CD4-positive, alpha-beta memory T cell (primary cell): ENCODE results near the gene TMEM115. TPM values are rescaled to one million over a fixed set of nuclear protein-coding genes. Genes with fewer than 3 reads are reported as not detected.

ENCODE experiments used
- CTCF ChIA-PET: fragments of 350-600 bp; sonication (Branson Sonifier 250); formaldehyde crosslinking; loops from one replicate; lab custom pipeline; 2021; ENCODE audit warnings: inconsistent platforms; ENCODE audit not compliant: partially characterized antibody; lab: Charles Lee
- POLR2A ChIA-PET: fragments of 350-600 bp; sonication (Branson Sonifier 250); formaldehyde crosslinking; loops from one replicate; lab custom pipeline; 2021; ENCODE audit not compliant: partially characterized antibody; lab: Charles Lee
- DNase-seq, 5 donors: peaks; one replicate each; pipeline versions ENCODE4 v3.0.0 to v3.0.0-alpha.2; 2020 to 2022; ENCODE audit warnings: mixed read lengths in 1 of 5
- H3K27ac ChIP-seq: one replicate; pipeline ENCODE4 v1.7.0; 2013; ENCODE audit warnings: low read depth, low read length
- H3K27me3 ChIP-seq: 2 replicates; pipeline ENCODE4 v1.7.0; 2013; ENCODE audit warnings: mild to moderate bottlenecking, low read length, moderate library complexity; ENCODE audit not compliant: insufficient read depth
- H3K36me3 ChIP-seq: 2 replicates; pipeline ENCODE4 v1.7.0; 2013; ENCODE audit warnings: mild to moderate bottlenecking, low read length, moderate library complexity; ENCODE audit not compliant: insufficient read depth
- H3K4me1 ChIP-seq: 2 replicates; pipeline ENCODE4 v1.7.0; 2013; ENCODE audit warnings: mild to moderate bottlenecking, low read length, moderate library complexity; ENCODE audit not compliant: insufficient read depth
- H3K4me3 ChIP-seq, 2 donors: one replicate each; pipeline ENCODE4 v1.7.0; 2013; ENCODE audit warnings: low read length in 2 of 2, mild to moderate bottlenecking in 1 of 2
- H3K9me3 ChIP-seq, 2 donors: one replicate each; pipeline ENCODE4 v1.7.0; 2013; ENCODE audit warnings: low read length in 2 of 2, control low read depth in 1 of 2; ENCODE audit not compliant: control insufficient read depth in 1 of 2
- H3K27ac Mint-ChIP-seq, 7 donors: one replicate each; pipeline ENCODE4 v1.8.0; 2020 to 2021; ENCODE audit warnings: mixed read lengths in 7 of 7, mild to moderate bottlenecking in 6 of 7, inconsistent platforms in 3 of 7, moderate library complexity in 3 of 7
- H3K27me3 Mint-ChIP-seq, 2 donors: one replicate each; pipeline ENCODE4 v1.8.0; 2020 to 2021; ENCODE audit warnings: mixed read lengths in 2 of 2
- H3K36me3 Mint-ChIP-seq, 2 donors: one replicate each; pipeline ENCODE4 v1.8.0; 2020 to 2021; ENCODE audit warnings: mixed read lengths in 2 of 2, inconsistent platforms in 1 of 2, mild to moderate bottlenecking in 1 of 2
- H3K4me1 Mint-ChIP-seq, 4 donors: one replicate each; pipeline ENCODE4 v1.8.0; 2020 to 2021; ENCODE audit warnings: mixed read lengths in 4 of 4, mild to moderate bottlenecking in 1 of 4
- H3K4me3 Mint-ChIP-seq, 8 donors: one replicate each; pipeline ENCODE4 v1.8.0; 2020 to 2021; ENCODE audit warnings: mixed read lengths in 8 of 8, mild to moderate bottlenecking in 7 of 8, moderate library complexity in 6 of 8, inconsistent platforms in 3 of 8
- H3K9me3 Mint-ChIP-seq, 8 donors: one replicate each; pipeline ENCODE4 v1.8.0; 2020 to 2021; ENCODE audit warnings: mixed read lengths in 8 of 8, mild to moderate bottlenecking in 5 of 8, inconsistent platforms in 3 of 8, moderate library complexity in 1 of 8
- intact Hi-C: fragments of 100-400 bp; cut with micrococcal nuclease; formaldehyde crosslinking; loops from one replicate; pipeline ENCODE4 v1.15.1; 2023
- polyA plus RNA-seq, 2 donors: library from polyadenylated mRNA; unstranded; fragments of 300-500 nt; fragmentation: Illumina TruSeq; gene quantifications; one replicate each; pipeline ENCODE4 v1.2.3, GENCODE V29; 2021
- total RNA-seq, 2 experiments: library from RNA; stranded (reverse); gene quantifications; one replicate each; pipeline ENCODE4 v1.2.3, GENCODE V29; 2021

The TMEM115 gene
- total and polyA plus RNA-seq, 4 experiments from 2014 or later: 28.6 to 38.4 (median 32.8) TPM

- Mint-ChIP-seq H3K27me3 (no peaks in the 10 kb centered on the region), H3K27ac (peak overlapping the region; percentile 81 to 93 (median 87)), H3K36me3 (peaks cover 0 to 14% of the 10 kb centered on the region in 2 donors), H3K4me1 (peaks cover 23 to 78% (median 41%) of the 10 kb centered on the region in 4 donors), H3K4me3 (peak overlapping the region; percentile 70 to 97 (median 81)), H3K9me3 (peaks cover 0 to 2% (median 0%) of the 10 kb centered on the region in 8 donors)
- ChIA-PET CTCF (interaction anchor here (1.7 to 5.8 kb wide), 3 partner anchors 7 to 25 kb away, joined by 4 to 84 read pairs (median 7); partner anchors contain the start of genes CYB561D2 and NPRL2), POLR2A (interaction anchor here (1.1 to 23.7 kb wide), 10 partner anchors 6 to 1048 kb away, joined by 3 to 595 read pairs (median 11); partner anchors contain the start of genes C3orf18, CYB561D2, HEMK1 and HYAL2)
- peak overlapping the region; percentile 96 for H3K27ac ChIP-seq
- H3K4me1 ChIP-seq: peaks cover 58% of the 10 kb centered on the region
- no peaks in the 10 kb centered on the region for H3K36me3 ChIP-seq
- intact Hi-C loops: no loop called here
- DNase-seq: no peak
- no peaks in the 10 kb centered on the region for H3K27me3 ChIP-seq
- H3K9me3 ChIP-seq: no peaks in the 10 kb centered on the region
- no peak overlapping the region for H3K4me3 ChIP-seq
Measured at GRCh38 chr3:50341537-50341936, 17.8 kb downstream of the TMEM115 start.

GRCh38 chr3:50340448-50341329 lies 18.6 kb downstream of the TMEM115 start, which contains the start of gene RASSF1:
TSS of gene RASSF1 (minus strand) at chr3:50340836. CDS start at chr3:50340805, 31 bp downstream.
- CTCF ChIA-PET: interaction anchor here (0.8 to 5.8 kb wide), 6 partner anchors 8 to 209 kb away, joined by 3 to 84 read pairs (median 4); partner anchors contain the start of genes CYB561D2 and NPRL2
- Mint-ChIP-seq H3K36me3 (peaks cover 0 to 16% of the 10 kb centered on the region in 2 donors), H3K27me3 (no peaks in the 10 kb centered on the region), H3K4me3 (peak within 1 kb of the TSS; percentile 88 to 98 (median 95)), H3K27ac (peak within 1 kb of the TSS; percentile 93 to 100 (median 98)), H3K9me3 (peaks cover 0 to 2% (median 0%) of the 10 kb centered on the region in 8 donors), H3K4me1 (peaks cover 26 to 78% (median 43%) of the 10 kb centered on the region in 4 donors)
- H3K27ac ChIP-seq: peak within 1 kb of the TSS; percentile 96
- peak; percentile 54 to 74 (median 58) for DNase-seq
- peak within 1 kb of the TSS; percentile 31 to 45 for H3K4me3 ChIP-seq
- POLR2A ChIA-PET: interaction anchor here (1.0 to 23.7 kb wide), 13 partner anchors 5 to 1049 kb away, joined by 3 to 595 read pairs (median 8); partner anchors contain the start of genes C3orf18, CYB561D2, GNAI2 and HYAL2
- no peaks in the 10 kb centered on the region for H3K27me3 ChIP-seq
- H3K36me3 ChIP-seq: no peaks in the 10 kb centered on the region
- H3K4me1 ChIP-seq: peaks cover 62% of the 10 kb centered on the region
- intact Hi-C loops: no loop called here
- no peaks in the 10 kb centered on the region for H3K9me3 ChIP-seq

- POLR2A ChIA-PET: interaction anchor here (1.0 to 23.7 kb wide), 12 partner anchors 5 to 1045 kb away, joined by 3 to 595 read pairs (median 8); partner anchors contain the start of genes C3orf18, CYB561D2, GNAI2 and HYAL2
- no peaks in the 10 kb centered on the region for H3K27me3 Mint-ChIP-seq
- Histone ChIP-seq H3K4me1 (peaks cover 62% of the 10 kb centered on the region), H3K9me3 (no peaks in the 10 kb centered on the region), H3K36me3 (no peaks in the 10 kb centered on the region), H3K27ac (peak overlapping the region; percentile 96), H3K4me3 (peak overlapping the region; percentile 31 to 34), H3K27me3 (no peaks in the 10 kb centered on the region)
- intact Hi-C loops: no loop called here
- H3K4me3 Mint-ChIP-seq: peak overlapping the region; percentile 88 to 98 (median 95)
- peak overlapping the region; percentile 93 to 100 (median 98) for H3K27ac Mint-ChIP-seq
- H3K9me3 Mint-ChIP-seq: peaks cover 0 to 2% (median 0%) of the 10 kb centered on the region in 8 donors
- CTCF ChIA-PET: interaction anchor here (0.8 to 5.8 kb wide), 6 partner anchors 8 to 209 kb away, joined by 3 to 84 read pairs (median 4); partner anchors contain the start of genes CYB561D2 and NPRL2
- DNase-seq: no peak
- peaks cover 28 to 80% (median 44%) of the 10 kb centered on the region in 4 donors for H3K4me1 Mint-ChIP-seq
- H3K36me3 Mint-ChIP-seq: peaks cover 0 to 16% of the 10 kb centered on the region in 2 donors
Measured at GRCh38 chr3:50340147-50340447, 19.2 kb downstream of the TMEM115 start.

- no peaks in the 10 kb centered on the region for H3K27me3 ChIP-seq
- H3K9me3 ChIP-seq: no peaks in the 10 kb centered on the region
- H3K27me3 Mint-ChIP-seq: no peaks in the 10 kb centered on the region
- H3K4me1 ChIP-seq: peaks cover 62% of the 10 kb centered on the region
- H3K4me1 Mint-ChIP-seq: peaks cover 29 to 78% (median 44%) of the 10 kb centered on the region in 4 donors
- peak overlapping the region; percentile 93 to 100 (median 98) for H3K27ac Mint-ChIP-seq
- intact Hi-C loops: loop anchor here (5.0 kb wide), 1 partner anchor 102 kb away; the partner anchor contains the start of gene GNAI2
- H3K36me3 Mint-ChIP-seq: peaks cover 0 to 16% of the 10 kb centered on the region in 2 donors
- H3K9me3 Mint-ChIP-seq: peaks cover 0 to 2% (median 0%) of the 10 kb centered on the region in 8 donors
- H3K4me3 Mint-ChIP-seq: peak overlapping the region; percentile 88 to 98 (median 95)
- H3K4me3 ChIP-seq: peak overlapping the region; percentile 45 to 49
- ChIA-PET POLR2A (interaction anchor here (1.1 to 23.7 kb wide), 10 partner anchors 4 to 228 kb away, joined by 3 to 595 read pairs (median 42); partner anchors contain the start of genes C3orf18, CYB561D2, GNAI2 and HYAL2), CTCF (interaction anchor here (0.6 to 5.8 kb wide), 6 partner anchors 9 to 209 kb away, joined by 3 to 84 read pairs (median 4); partner anchors contain the start of genes CYB561D2 and NPRL2)
- H3K27ac ChIP-seq: peak overlapping the region; percentile 96
- no peak for DNase-seq
- no peaks in the 10 kb centered on the region for H3K36me3 ChIP-seq
Measured at GRCh38 chr3:50339485-50340146, 19.7 kb downstream of the TMEM115 start.

- no peak for DNase-seq
- Histone ChIP-seq H3K4me1 (peaks cover 68% of the 10 kb centered on the region), H3K27me3 (no peaks in the 10 kb centered on the region), H3K27ac (peak overlapping the region; percentile 96), H3K36me3 (peaks cover 5% of the 10 kb centered on the region), H3K4me3 (peak overlapping the region; percentile 38 to 49), H3K9me3 (no peaks in the 10 kb centered on the region)
- no peaks in the 10 kb centered on the region for H3K27me3 Mint-ChIP-seq
- CTCF ChIA-PET: interaction anchor here (0.7 to 5.8 kb wide), 6 partner anchors 10 to 210 kb away, joined by 3 to 84 read pairs (median 4); partner anchors contain the start of genes CYB561D2 and NPRL2
- peaks cover 36 to 82% (median 49%) of the 10 kb centered on the region in 4 donors for H3K4me1 Mint-ChIP-seq
- H3K27ac Mint-ChIP-seq: peak overlapping the region; percentile 93 to 100 (median 98)
- peaks cover 0 to 2% (median 0%) of the 10 kb centered on the region in 8 donors for H3K9me3 Mint-ChIP-seq
- peaks cover 0 to 17% of the 10 kb centered on the region in 2 donors for H3K36me3 Mint-ChIP-seq
- intact Hi-C loops: loop anchor here (5.0 kb wide), 1 partner anchor 102 kb away; the partner anchor contains the start of gene GNAI2
- H3K4me3 Mint-ChIP-seq: peak overlapping the region; percentile 88 to 98 (median 95)
- POLR2A ChIA-PET: interaction anchor here (1.5 to 20.5 kb wide), 8 partner anchors 10 to 1160 kb away, joined by 4 to 595 read pairs (median 68); partner anchors contain the start of genes CYB561D2, GNAI2, HEMK1 and HYAL2
Measured at GRCh38 chr3:50338965-50339364, 20.4 kb downstream of the TMEM115 start.
